HepG2 (cell line): Measurements from ENCODE around the gene RNF123. TPM values are rescaled to one million over a fixed set of nuclear protein-coding genes. Genes with fewer than 3 reads are reported as not detected.
A peak's percentile ranks its signal among the peaks of the same experiment; 100 is the strongest.

Experiments
- MIXL1 ChIP-seq: IDR thresholded peaks from 2 replicates; pipeline ENCODE4 v1.6.1; 2016
- REPIN1 ChIP-seq: sonication (generic); formaldehyde crosslinking; IDR thresholded peaks from 2 replicates; pipeline ENCODE4 v1.8.0; 2022; ENCODE audit warnings: missing genetic modification reagents, low read depth, mild to moderate bottlenecking, borderline replicate concordance
- TEAD3 ChIP-seq: optimal IDR thresholded peaks from 2 replicates; pipeline ENCODE3; 2016; ENCODE audit warnings: borderline replicate concordance
- ZC3H13 ChIP-seq: sonication (generic); formaldehyde crosslinking; IDR thresholded peaks from 2 replicates; pipeline ENCODE4 v1.8.1; 2023; ENCODE audit warnings: mild to moderate bottlenecking, missing genetic modification reagents, moderate library complexity
- ZFP36L1 ChIP-seq: sonication (generic); formaldehyde crosslinking; IDR thresholded peaks from 2 replicates; pipeline ENCODE4 v1.8.0; 2022; ENCODE audit warnings: mild to moderate bottlenecking, missing genetic modification reagents, moderate library complexity
- ZNF350 ChIP-seq: sonication (generic); formaldehyde crosslinking; IDR thresholded peaks from 2 replicates; pipeline ENCODE4 v1.4.0; 2020; ENCODE audit warnings: mild to moderate bottlenecking, low read depth, missing genetic modification reagents, borderline replicate concordance
- polyA plus RNA-seq, 8 experiments: library from polyadenylated mRNA; depleted of rRNA in 3 of 8; stranded (reverse) in 7 of 8; unstranded in 1 of 8; fragments of >200 nt; fragmentation: Illumina TruSeq in 4 of 8; extraction: Trizol in 4 of 8; gene quantifications; 2 replicates each; pipeline versions ENCODE4 v1.2.1 to v1.2.3, GENCODE V29; 2011 to 2016; ENCODE audit warnings: low read depth in 4 of 8, missing spikeins in 1 of 8, mixed read lengths in 1 of 8; ENCODE audit not compliant: insufficient read depth in 1 of 8
- total RNA-seq, 5 experiments: library from RNA; depleted of rRNA; stranded (reverse); fragments of >200 nt; fragmentation: Illumina TruSeq; extraction: Trizol; gene quantifications; 2 replicates each; pipeline ENCODE4 v1.2.3, GENCODE V29; 2016; ENCODE audit warnings: low read depth in 1 of 5
- TF ChIP-seq, protein P1 (sequence below): IDR thresholded peaks from 2 replicates; pipeline ENCODE4 v1.6.1; 2016; ENCODE audit warnings: missing compliant biosample characterization, missing genetic modification reagents, borderline replicate concordance
- TF ChIP-seq, protein P2 (sequence below): sonication (generic); formaldehyde crosslinking; IDR thresholded peaks from 2 replicates; pipeline ENCODE4 v1.4.0; 2020; ENCODE audit warnings: missing genetic modification reagents
- TF ChIP-seq, protein P3 (sequence below): sonication (generic); formaldehyde crosslinking; IDR thresholded peaks from 2 replicates; pipeline ENCODE4 v1.5.0; 2020; ENCODE audit warnings: mild to moderate bottlenecking, missing genetic modification reagents, borderline replicate concordance
- TF ChIP-seq, protein P4 (sequence below): sonication (generic); formaldehyde crosslinking; IDR thresholded peaks from 2 replicates; pipeline ENCODE4 v1.8.1; 2022; ENCODE audit warnings: mild to moderate bottlenecking, missing genetic modification reagents
- TF ChIP-seq, protein P5 (sequence below): sonication (generic); formaldehyde crosslinking; IDR thresholded peaks from 2 replicates; pipeline ENCODE4 v1.5.1; 2020; ENCODE audit warnings: mild to moderate bottlenecking, missing genetic modification reagents, moderate library complexity

The RNF123 gene
- total and polyA plus RNA-seq, 2 of the 13 experiments (the other 11 are each of a cell fraction or from before 2014, with no cell fraction given), result 29.9 to 82.2 TPM

DNA sequence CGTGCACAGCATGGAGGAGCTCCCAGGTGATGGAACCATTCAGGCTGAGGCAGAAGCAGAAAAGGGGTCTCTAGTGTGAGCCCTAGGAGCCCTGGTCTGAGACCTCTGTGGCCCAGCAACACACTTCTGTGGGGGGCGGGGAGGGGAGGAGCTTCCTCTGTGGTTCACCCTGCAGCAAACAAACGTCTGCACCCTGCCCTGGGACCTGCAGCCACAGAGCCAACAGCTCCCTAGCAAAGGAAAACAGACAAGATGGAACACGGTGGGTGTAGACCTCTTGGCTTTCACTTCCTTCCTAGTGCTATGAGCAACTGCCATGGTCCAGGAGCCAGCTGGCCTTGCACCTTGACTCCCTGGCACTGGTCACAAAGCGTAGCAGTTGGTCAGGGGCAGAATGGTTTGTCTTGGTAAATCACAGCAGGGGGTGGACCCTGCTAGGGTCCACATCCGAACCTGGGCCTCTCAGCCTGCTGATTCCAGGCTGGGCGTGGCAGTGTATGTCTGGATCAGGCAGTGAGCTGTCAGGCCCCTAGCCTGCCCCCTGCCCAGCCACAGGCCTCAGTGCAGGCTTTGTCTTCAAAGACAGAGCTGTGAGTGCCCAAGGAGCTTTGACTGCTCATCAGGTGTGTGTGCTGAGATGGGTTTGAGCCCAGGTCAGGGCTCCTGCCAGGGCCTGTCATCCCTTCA lies 23.4 kb downstream of the RNF123 start (continued):
- TF ChIP-seq, protein P1, sequence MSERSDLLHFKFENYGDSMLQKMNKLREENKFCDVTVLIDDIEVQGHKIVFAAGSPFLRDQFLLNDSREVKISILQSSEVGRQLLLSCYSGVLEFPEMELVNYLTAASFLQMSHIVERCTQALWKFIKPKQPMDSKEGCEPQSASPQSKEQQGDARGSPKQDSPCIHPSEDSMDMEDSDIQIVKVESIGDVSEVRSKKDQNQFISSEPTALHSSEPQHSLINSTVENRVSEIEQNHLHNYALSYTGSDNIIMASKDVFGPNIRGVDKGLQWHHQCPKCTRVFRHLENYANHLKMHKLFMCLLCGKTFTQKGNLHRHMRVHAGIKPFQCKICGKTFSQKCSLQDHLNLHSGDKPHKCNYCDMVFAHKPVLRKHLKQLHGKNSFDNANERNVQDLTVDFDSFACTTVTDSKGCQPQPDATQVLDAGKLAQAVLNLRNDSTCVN, result no peak
- TF ChIP-seq, protein P2, sequence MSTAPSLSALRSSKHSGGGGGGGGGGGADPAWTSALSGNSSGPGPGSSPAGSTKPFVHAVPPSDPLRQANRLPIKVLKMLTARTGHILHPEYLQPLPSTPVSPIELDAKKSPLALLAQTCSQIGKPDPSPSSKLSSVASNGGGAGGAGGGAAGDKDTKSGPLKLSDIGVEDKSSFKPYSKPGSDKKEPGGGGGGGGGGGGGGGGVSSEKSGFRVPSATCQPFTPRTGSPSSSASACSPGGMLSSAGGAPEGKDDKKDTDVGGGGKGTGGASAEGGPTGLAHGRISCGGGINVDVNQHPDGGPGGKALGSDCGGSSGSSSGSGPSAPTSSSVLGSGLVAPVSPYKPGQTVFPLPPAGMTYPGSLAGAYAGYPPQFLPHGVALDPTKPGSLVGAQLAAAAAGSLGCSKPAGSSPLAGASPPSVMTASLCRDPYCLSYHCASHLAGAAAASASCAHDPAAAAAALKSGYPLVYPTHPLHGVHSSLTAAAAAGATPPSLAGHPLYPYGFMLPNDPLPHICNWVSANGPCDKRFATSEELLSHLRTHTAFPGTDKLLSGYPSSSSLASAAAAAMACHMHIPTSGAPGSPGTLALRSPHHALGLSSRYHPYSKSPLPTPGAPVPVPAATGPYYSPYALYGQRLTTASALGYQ (CRISPR knock-in tag), result no peak
- TF ChIP-seq, protein P3, sequence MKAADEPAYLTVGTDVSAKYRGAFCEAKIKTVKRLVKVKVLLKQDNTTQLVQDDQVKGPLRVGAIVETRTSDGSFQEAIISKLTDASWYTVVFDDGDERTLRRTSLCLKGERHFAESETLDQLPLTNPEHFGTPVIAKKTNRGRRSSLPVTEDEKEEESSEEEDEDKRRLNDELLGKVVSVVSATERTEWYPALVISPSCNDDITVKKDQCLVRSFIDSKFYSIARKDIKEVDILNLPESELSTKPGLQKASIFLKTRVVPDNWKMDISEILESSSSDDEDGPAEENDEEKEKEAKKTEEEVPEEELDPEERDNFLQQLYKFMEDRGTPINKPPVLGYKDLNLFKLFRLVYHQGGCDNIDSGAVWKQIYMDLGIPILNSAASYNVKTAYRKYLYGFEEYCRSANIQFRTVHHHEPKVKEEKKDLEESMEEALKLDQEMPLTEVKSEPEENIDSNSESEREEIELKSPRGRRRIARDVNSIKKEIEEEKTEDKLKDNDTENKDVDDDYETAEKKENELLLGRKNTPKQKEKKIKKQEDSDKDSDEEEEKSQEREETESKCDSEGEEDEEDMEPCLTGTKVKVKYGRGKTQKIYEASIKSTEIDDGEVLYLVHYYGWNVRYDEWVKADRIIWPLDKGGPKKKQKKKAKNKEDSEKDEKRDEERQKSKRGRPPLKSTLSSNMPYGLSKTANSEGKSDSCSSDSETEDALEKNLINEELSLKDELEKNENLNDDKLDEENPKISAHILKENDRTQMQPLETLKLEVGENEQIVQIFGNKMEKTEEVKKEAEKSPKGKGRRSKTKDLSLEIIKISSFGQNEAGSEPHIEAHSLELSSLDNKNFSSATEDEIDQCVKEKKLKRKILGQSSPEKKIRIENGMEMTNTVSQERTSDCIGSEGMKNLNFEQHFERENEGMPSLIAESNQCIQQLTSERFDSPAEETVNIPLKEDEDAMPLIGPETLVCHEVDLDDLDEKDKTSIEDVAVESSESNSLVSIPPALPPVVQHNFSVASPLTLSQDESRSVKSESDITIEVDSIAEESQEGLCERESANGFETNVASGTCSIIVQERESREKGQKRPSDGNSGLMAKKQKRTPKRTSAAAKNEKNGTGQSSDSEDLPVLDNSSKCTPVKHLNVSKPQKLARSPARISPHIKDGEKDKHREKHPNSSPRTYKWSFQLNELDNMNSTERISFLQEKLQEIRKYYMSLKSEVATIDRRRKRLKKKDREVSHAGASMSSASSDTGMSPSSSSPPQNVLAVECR (CRISPR knock-in tag), result 0 out of 2 replicates have a peak, but pooled peaks have one; percentile 4
- TF ChIP-seq, protein P4, sequence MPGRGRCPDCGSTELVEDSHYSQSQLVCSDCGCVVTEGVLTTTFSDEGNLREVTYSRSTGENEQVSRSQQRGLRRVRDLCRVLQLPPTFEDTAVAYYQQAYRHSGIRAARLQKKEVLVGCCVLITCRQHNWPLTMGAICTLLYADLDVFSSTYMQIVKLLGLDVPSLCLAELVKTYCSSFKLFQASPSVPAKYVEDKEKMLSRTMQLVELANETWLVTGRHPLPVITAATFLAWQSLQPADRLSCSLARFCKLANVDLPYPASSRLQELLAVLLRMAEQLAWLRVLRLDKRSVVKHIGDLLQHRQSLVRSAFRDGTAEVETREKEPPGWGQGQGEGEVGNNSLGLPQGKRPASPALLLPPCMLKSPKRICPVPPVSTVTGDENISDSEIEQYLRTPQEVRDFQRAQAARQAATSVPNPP (CRISPR knock-in tag), result no peak
- TF ChIP-seq MIXL1 (CRISPR knock-in tag) (no peak), ZNF350 (CRISPR knock-in tag) (no peak), TEAD3 (CRISPR knock-in tag) (no peak), REPIN1 (CRISPR knock-in tag) (no peak), ZC3H13 (0 out of 2 replicates have a peak, but pooled peaks have one; percentile 40), ZFP36L1 (CRISPR knock-in tag) (no peak)
- TF ChIP-seq, protein P5, sequence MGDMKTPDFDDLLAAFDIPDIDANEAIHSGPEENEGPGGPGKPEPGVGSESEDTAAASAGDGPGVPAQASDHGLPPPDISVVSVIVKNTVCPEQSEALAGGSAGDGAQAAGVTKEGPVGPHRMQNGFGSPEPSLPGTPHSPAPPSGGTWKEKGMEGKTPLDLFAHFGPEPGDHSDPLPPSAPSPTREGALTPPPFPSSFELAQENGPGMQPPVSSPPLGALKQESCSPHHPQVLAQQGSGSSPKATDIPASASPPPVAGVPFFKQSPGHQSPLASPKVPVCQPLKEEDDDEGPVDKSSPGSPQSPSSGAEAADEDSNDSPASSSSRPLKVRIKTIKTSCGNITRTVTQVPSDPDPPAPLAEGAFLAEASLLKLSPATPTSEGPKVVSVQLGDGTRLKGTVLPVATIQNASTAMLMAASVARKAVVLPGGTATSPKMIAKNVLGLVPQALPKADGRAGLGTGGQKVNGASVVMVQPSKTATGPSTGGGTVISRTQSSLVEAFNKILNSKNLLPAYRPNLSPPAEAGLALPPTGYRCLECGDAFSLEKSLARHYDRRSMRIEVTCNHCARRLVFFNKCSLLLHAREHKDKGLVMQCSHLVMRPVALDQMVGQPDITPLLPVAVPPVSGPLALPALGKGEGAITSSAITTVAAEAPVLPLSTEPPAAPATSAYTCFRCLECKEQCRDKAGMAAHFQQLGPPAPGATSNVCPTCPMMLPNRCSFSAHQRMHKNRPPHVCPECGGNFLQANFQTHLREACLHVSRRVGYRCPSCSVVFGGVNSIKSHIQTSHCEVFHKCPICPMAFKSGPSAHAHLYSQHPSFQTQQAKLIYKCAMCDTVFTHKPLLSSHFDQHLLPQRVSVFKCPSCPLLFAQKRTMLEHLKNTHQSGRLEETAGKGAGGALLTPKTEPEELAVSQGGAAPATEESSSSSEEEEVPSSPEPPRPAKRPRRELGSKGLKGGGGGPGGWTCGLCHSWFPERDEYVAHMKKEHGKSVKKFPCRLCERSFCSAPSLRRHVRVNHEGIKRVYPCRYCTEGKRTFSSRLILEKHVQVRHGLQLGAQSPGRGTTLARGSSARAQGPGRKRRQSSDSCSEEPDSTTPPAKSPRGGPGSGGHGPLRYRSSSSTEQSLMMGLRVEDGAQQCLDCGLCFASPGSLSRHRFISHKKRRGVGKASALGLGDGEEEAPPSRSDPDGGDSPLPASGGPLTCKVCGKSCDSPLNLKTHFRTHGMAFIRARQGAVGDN (CRISPR knock-in tag), result peak; percentile 38
- TF ChIP-seq, all 625 proteins: peak for 5
